HL-60 (cell line): Measurements from ENCODE around the gene CCDC40.

Experiments
- DNase-seq, 2 experiments: peaks; one replicate each; pipeline ENCODE4 v3.0.0-alpha.2; 2010 to 2020; ENCODE audit warnings: low read depth in 1 of 2, low spot score in 1 of 2
- H3K27ac ChIP-seq: fragments of 250-450 bp; sonication (Bioruptor Pico); replicated peaks from 2 replicates; pipeline ENCODE4 v1.5.1; 2020; ENCODE audit warnings: mild to moderate bottlenecking, moderate library complexity
- H3K27me3 ChIP-seq: fragments of 250-450 bp; sonication (Bioruptor Pico); 2 replicates; pipeline ENCODE4 v1.5.1; 2021; ENCODE audit warnings: mild to moderate bottlenecking, moderate library complexity; ENCODE audit not compliant: insufficient read depth, poor library complexity, severe bottlenecking
- H3K4me3 ChIP-seq: replicated peaks from 2 replicates; pipeline ENCODE4 v1.5.1; 2011; ENCODE audit warnings: mild to moderate bottlenecking, control low read depth, low read length; ENCODE audit not compliant: insufficient read depth
- GABPA ChIP-seq: IDR thresholded peaks from 2 replicates; pipeline ENCODE4 v1.6.1; 2012; ENCODE audit warnings: low read depth
- POLR2AphosphoS5 ChIP-seq: IDR thresholded peaks from 2 replicates; pipeline ENCODE4 v1.6.1; 2012; ENCODE audit warnings: low read depth
- SPI1 ChIP-seq: IDR thresholded peaks from 2 replicates; pipeline ENCODE4 v1.6.1; 2012; ENCODE audit warnings: low read depth, mild to moderate bottlenecking, borderline replicate concordance
- TF ChIP-seq, protein P1 (sequence below): IDR thresholded peaks from one replicate; pipeline ENCODE4 v1.5.1; 2011; ENCODE audit warnings: low read length, control low read depth, inconsistent platforms; ENCODE audit not compliant: insufficient read depth
- TF ChIP-seq, protein P2 (sequence below): IDR thresholded peaks from 2 replicates; pipeline ENCODE4 v1.6.1; 2012; ENCODE audit warnings: low read depth; ENCODE audit not compliant: insufficient replicate concordance

CCDC40 gene

DNA sequence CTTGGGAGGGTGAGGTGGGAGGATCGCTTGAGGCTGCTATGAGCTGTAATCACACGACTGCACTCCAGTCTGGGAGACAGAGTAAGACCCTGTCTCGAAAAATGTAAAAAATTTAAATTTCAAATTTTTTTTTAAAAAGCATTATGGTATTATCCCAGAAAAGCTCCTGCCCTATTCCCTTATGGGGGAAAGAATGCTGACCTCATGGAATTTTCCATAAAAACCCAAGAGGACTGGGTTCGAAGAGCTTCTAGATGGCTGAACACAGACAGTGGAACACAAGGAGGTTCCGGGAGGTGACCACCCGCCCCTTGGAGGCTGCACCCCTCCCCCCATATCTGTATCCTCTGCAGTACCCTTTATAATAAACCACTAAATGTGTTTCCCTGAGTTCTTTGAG is 106.5 kb downstream of the CCDC40 start:
- DNase-seq = no peak

DNA sequence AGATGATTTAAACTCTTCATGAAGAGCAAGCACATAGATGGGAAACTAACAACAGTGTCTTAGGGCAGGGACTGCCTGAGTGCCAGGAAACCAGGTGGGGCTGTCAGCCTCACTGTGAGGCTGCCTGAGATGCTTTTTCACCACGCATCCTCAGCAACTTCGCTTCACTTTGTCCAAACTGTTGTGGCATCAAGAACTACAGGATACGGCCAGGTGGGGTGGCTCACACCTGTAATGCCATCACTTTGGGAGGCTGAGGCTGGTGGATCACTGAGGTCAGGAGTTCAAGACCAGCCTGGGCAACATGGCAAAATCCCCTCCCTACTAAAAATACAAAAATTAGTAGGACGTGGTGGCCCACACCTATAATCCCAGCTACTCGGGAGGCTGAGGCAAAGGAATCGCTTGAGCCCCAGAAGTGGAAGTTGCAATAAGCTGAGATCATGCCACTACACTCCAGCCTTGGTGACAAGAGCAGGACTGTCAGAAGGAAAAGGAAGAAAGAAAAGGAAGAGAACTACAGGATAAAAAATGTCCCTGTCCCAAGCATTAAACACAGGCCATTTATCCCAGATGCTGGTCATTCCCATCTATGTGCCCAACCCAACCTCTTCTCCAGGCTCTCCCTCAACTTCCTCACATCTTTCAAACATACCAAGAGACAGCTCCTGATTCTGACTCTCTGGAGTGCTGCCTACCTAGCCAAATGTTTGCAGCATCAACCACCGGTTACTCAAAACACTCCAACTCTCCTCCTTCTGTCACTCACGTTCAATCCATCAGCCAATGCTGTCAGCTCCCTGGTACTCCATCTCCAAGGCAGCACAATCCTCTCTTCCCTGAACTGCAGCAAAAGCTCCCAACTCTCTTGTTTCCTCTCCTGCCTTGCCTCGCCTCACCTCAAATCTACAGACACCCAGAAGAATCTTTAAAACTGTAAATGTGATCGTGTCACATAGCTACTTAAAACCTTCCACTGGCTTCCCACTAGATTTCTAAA is 108.9 kb downstream of the CCDC40 start:
- H3K27me3 ChIP-seq = no peaks in the 10 kb centered on the region
- TF ChIP-seq POLR2AphosphoS5 (no peak), SPI1 (no peak), GABPA (no peak)
- TF ChIP-seq, protein P1, sequence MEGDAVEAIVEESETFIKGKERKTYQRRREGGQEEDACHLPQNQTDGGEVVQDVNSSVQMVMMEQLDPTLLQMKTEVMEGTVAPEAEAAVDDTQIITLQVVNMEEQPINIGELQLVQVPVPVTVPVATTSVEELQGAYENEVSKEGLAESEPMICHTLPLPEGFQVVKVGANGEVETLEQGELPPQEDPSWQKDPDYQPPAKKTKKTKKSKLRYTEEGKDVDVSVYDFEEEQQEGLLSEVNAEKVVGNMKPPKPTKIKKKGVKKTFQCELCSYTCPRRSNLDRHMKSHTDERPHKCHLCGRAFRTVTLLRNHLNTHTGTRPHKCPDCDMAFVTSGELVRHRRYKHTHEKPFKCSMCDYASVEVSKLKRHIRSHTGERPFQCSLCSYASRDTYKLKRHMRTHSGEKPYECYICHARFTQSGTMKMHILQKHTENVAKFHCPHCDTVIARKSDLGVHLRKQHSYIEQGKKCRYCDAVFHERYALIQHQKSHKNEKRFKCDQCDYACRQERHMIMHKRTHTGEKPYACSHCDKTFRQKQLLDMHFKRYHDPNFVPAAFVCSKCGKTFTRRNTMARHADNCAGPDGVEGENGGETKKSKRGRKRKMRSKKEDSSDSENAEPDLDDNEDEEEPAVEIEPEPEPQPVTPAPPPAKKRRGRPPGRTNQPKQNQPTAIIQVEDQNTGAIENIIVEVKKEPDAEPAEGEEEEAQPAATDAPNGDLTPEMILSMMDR = no peak
- TF ChIP-seq, protein P2, sequence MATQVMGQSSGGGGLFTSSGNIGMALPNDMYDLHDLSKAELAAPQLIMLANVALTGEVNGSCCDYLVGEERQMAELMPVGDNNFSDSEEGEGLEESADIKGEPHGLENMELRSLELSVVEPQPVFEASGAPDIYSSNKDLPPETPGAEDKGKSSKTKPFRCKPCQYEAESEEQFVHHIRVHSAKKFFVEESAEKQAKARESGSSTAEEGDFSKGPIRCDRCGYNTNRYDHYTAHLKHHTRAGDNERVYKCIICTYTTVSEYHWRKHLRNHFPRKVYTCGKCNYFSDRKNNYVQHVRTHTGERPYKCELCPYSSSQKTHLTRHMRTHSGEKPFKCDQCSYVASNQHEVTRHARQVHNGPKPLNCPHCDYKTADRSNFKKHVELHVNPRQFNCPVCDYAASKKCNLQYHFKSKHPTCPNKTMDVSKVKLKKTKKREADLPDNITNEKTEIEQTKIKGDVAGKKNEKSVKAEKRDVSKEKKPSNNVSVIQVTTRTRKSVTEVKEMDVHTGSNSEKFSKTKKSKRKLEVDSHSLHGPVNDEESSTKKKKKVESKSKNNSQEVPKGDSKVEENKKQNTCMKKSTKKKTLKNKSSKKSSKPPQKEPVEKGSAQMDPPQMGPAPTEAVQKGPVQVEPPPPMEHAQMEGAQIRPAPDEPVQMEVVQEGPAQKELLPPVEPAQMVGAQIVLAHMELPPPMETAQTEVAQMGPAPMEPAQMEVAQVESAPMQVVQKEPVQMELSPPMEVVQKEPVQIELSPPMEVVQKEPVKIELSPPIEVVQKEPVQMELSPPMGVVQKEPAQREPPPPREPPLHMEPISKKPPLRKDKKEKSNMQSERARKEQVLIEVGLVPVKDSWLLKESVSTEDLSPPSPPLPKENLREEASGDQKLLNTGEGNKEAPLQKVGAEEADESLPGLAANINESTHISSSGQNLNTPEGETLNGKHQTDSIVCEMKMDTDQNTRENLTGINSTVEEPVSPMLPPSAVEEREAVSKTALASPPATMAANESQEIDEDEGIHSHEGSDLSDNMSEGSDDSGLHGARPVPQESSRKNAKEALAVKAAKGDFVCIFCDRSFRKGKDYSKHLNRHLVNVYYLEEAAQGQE = no peak
- no peak for DNase-seq
- H3K27ac ChIP-seq = peak overlapping the region; percentile 82
- peak overlapping the region; percentile 90 for H3K4me3 ChIP-seq

More for the DNA sequence above, 106.5 kb downstream of the CCDC40 start:
- Histone ChIP-seq H3K27ac (no peak overlapping the region), H3K27me3 (no peaks in the 10 kb centered on the region), H3K4me3 (no peak overlapping the region)
- TF ChIP-seq SPI1 = no peak

DNA sequence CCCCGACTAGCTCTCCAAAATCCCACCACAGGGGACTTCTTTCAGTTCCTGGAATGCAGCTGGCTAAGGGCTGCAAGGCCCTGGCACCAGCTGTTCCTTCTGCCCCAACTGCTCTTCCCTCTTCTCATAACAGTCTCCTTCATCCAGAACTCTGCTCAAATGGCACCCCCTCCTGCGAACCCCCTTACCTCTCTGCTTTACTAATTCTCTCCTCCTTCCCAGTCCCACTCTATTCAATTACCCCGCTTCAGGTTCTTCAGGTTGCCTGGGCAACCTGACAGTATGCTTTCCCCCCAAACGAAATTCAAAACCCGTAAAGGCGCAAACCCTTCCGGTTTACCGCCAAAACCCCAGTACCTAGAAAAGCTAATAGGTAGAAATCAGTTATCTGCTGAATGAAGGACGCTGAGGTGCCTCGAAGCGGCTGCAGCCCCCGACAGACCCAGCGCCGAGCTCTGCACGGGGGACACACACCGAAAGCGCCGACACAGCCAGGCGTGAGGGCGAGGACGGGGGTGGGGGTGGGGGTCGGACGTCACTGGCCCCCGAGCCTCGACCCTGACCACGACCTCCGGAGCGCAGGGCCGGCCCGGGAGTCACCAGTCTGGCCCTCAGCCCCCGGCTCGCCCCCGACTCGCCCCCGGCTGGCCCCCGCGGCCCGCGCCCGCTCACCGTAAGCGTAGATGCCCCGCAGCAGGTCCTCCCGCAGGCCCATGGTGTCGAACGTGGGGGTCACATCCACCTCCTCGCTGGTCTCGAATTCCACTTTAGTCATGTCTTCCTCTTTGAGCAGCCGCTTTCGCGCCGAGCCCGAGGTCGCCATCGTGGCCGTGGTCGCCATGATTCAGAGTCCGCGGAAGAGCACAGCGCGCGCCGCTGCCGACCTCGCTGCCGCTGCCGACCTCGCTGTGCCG is 109.9 kb downstream of the CCDC40 start:
- TF ChIP-seq POLR2AphosphoS5 (no peak), SPI1 (no peak; the same call in 1 of the 2 replicates), GABPA (no peak)
- TF ChIP-seq, protein P1 = no peak
- TF ChIP-seq, protein P2 = no peak
- Histone ChIP-seq H3K27me3 (no peaks in the 10 kb centered on the region), H3K27ac (peak overlapping the region; percentile 82), H3K4me3 (peak overlapping the region; percentile 90)
- no peak for DNase-seq
